Activated naive CD4-positive, alpha-beta T cell treated with anti-CD3 and anti-CD28 coated beads, Interleukin-2, amount 10 ng/mL, durations not matched to agents 7 days and 5 days (primary cell): ENCODE measurements around the gene PDLIM5.
"Not testable (repeated sequence)": the region's sequence is repeated elsewhere in the genome, so short reads cannot be mapped to it uniquely, and the experiment has no call there.

Experiments
- CTCF ChIA-PET: fragments of 350-600 bp; sonication (Branson Sonifier 250); formaldehyde crosslinking; loops from one replicate; lab custom pipeline; 2021; ENCODE audit warnings: antibody characterized with exemption; lab: Charles Lee
- DNase-seq: peaks from one replicate; pipeline ENCODE4 v3.0.0-alpha.2; 2020
- H3K27ac Mint-ChIP-seq: one replicate; pipeline ENCODE4 v1.8.0; 2021; ENCODE audit warnings: mild to moderate bottlenecking, moderate library complexity, mixed read lengths
- H3K27me3 Mint-ChIP-seq: one replicate; pipeline ENCODE4 v1.8.0; 2021; ENCODE audit warnings: mild to moderate bottlenecking, mixed read lengths
- H3K36me3 Mint-ChIP-seq: one replicate; pipeline ENCODE4 v1.8.0; 2021; ENCODE audit warnings: mixed read lengths
- H3K4me1 Mint-ChIP-seq: one replicate; pipeline ENCODE4 v1.8.0; 2021; ENCODE audit warnings: mixed read lengths
- H3K4me3 Mint-ChIP-seq: one replicate; pipeline ENCODE4 v1.8.0; 2021; ENCODE audit warnings: mild to moderate bottlenecking, moderate library complexity, mixed read lengths
- H3K9me3 Mint-ChIP-seq: one replicate; pipeline ENCODE4 v1.8.0; 2021; ENCODE audit warnings: mixed read lengths

PDLIM5 gene

DNA sequence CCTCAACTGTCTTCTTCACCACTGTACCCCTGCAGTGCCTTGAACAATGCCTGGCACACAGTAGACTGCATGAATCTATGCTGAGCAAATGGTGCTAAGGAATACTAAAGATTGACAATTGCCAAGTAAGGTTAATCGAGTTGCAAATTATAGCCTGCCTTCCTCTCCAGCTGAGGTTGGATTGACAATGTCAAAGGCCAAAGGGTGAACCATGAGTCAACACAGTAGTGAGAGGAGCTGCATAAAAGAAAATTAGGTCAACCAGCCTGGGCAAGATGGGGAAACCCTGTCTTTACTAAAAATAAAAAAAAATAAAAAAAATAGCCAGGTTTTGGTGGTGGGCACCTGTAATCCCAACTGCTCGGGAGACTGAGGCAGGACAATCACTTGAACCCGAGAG lies 208.9 kb downstream of the PDLIM5 start:
- Mint-ChIP-seq H3K4me3 (no peak overlapping the region), H3K27me3 (no peaks in the 10 kb centered on the region), H3K9me3 (no peaks in the 10 kb centered on the region), H3K4me1 (no peaks in the 10 kb centered on the region), H3K36me3 (no peaks in the 10 kb centered on the region), H3K27ac (no peak overlapping the region)
- CTCF ChIA-PET: interaction anchor here (0.7 kb wide), 1 partner anchor 26 kb away, joined by 3 read pairs; no protein-coding TSS in a partner anchor
- DNase-seq: no peak

DNA sequence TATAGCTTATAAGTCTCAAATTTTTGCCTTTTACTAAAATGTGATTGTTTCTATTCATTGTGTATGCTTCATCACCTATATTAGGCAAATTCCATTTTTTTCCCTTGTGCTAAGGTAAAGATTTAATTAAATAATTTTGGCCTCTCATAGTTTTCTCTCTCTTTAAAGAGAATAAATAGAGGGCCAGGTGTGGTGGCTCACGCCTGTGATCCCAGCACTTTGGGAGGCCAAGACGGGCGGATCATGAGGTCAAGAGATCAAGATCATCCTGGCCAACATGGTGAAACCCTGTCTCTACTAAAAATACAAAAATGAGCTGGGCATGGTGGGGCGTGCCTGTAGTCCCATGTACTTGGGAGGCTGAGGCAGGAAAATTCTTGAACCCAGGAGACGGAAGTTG lies 213.3 kb downstream of the PDLIM5 start:
- H3K4me3 Mint-ChIP-seq, H3K9me3 Mint-ChIP-seq, H3K27me3 Mint-ChIP-seq, DNase-seq, H3K4me1 Mint-ChIP-seq, H3K27ac Mint-ChIP-seq, CTCF ChIA-PET, H3K36me3 Mint-ChIP-seq: not testable (repeated sequence)

DNA sequence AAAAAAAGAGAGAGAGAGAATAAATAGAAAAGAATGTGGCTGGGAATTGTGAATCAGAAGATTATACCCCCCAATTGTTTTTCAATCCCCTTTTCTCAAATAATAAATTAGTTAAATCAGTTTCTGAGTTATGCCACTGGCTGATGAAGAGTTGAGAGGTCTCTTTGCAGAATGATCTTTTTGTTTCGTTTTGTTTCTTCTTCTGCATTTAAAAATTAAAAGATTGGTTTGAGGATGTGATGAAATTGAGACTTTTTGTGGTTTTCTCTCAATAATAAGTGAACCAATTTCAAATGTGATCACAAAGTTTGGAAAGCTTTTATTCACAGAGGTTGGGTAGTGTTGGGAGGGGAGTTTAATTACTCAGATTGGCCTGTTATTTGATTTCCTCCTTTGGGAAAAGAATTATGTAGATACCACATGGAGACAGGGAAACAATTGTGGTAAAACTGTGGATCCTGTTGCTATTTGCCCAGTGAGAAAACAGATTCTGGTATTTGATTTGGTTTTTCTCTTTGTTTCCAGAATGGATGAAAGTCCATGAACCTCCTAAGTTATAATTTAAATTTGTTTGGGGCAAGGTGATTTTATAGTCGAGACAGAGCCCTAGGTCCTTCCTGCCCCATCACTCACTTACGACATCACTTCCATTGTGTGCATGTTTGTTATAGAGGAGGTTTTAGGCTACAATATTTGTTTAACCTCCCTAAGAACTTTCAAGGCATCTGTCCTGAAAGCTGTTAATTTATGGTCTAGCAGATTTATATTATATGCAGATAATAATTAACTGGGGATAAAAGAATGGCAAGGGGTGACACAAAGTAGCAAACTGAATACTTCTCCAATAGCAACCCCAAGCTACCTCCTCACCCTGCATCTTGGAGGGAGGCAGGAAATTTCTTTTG lies 214.0 kb downstream of the PDLIM5 start:
- Mint-ChIP-seq H3K9me3 (no peaks in the 10 kb centered on the region), H3K4me1 (no peaks in the 10 kb centered on the region), H3K36me3 (no peaks in the 10 kb centered on the region), H3K4me3 (no peak overlapping the region), H3K27me3 (no peaks in the 10 kb centered on the region), H3K27ac (no peak overlapping the region)
- no peak for DNase-seq
- CTCF ChIA-PET: no interaction called here

DNA sequence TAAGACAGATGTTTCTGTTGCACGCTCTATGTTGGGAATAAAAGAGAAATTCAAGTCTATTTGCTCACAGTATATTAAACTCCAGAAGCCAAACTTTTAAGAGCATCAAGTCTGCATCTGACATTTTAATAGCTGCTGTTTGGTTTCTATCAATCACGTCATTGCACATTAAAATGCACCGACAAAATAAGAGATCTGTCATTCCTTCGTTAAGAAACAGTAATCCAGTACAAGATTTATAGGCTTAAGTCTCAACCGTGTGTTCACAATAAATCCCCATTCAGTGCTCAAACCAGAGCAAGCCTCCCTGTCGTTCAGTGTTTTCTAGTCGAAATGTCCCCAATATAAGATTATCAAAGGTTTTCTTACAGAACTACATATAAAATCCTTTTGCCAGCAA lies 217.0 kb downstream of the PDLIM5 start:
- Mint-ChIP-seq H3K36me3 (no peaks in the 10 kb centered on the region), H3K27me3 (no peaks in the 10 kb centered on the region), H3K4me3 (no peak overlapping the region), H3K9me3 (no peaks in the 10 kb centered on the region), H3K27ac (no peak overlapping the region), H3K4me1 (no peaks in the 10 kb centered on the region)
- CTCF ChIA-PET: no interaction called here
- DNase-seq: no peak

DNA sequence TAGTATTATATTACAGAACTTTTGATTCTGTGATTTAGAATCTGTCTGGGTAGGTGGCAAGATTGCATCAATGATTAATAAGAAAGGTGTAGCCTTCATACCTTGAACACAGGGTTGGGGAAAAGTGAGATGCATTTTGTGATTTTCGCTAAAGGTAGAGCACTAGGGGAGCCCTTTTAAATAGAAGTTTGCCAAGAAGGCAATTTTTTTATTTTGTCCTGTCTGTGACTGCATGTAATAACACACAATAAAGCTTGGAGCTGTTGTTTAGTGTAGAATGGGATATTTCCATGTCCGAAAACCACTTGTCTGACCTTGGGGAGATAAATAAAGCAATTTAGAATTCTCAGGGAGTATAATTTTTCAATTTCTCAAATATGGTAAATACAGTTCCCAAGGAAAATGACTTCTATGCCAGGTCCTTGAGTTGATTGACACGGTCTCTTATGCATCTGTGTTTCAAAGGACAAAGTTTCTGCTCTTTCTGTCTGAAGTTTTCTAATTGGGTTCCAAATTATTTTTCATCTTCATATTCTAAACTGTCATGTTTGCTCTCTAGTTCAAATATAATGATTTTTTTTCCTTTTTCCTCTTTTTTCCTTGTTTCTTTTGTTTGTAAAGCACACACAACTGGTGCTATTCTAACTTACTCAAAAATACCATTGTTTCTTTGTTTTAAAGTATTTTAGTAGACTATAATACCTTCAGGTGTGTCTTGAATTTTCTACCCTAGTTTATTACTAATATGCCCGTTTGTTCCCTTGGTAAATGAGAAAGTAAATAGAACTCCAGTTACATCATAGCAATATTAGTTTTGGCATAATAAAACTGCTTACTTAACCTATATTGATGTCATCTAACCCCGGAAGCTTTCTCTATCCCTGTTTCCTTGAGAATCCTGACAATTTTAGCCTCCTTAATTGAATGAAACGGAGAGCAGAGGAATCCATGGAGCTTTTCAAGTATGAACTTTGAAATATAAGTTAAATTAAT lies 218.2 kb downstream of the PDLIM5 start:
- H3K27ac Mint-ChIP-seq: no peak overlapping the region
- CTCF ChIA-PET: no interaction called here

DNA sequence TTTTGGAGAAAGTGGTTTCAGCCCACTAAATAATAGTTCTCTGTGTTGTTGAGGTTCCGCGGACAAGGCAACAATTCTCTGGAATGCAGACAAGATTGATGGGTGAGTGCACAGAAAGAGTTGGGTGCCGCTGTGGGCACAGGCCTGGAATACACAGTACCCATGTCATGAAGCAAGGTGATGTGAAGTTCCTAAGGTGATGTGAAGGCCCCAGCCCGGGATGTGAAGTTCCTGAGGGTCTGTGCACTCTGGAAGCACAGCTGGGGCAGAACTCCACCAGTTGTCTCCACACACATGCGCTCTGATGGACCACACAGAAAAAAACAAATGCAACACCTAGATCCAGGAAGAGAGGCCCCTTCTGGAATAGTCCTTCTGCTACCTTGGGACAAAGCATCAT lies 219.4 kb downstream of the PDLIM5 start:
- H3K27ac Mint-ChIP-seq: no peak overlapping the region
- CTCF ChIA-PET: no interaction called here
- DNase-seq: no peak
- H3K36me3 Mint-ChIP-seq: no peaks in the 10 kb centered on the region
- no peaks in the 10 kb centered on the region for H3K9me3 Mint-ChIP-seq
- no peak overlapping the region for H3K4me3 Mint-ChIP-seq
- peaks cover 3% of the 10 kb centered on the region for H3K27me3 Mint-ChIP-seq
- H3K4me1 Mint-ChIP-seq: no peaks in the 10 kb centered on the region

More for the DNA sequence above, 218.2 kb downstream of the PDLIM5 start:
- Mint-ChIP-seq H3K4me1 (no peaks in the 10 kb centered on the region), H3K4me3 (no peak overlapping the region), H3K36me3 (no peaks in the 10 kb centered on the region), H3K27me3 (peaks cover 3% of the 10 kb centered on the region), H3K9me3 (no peaks in the 10 kb centered on the region)
- no peak for DNase-seq

DNA sequence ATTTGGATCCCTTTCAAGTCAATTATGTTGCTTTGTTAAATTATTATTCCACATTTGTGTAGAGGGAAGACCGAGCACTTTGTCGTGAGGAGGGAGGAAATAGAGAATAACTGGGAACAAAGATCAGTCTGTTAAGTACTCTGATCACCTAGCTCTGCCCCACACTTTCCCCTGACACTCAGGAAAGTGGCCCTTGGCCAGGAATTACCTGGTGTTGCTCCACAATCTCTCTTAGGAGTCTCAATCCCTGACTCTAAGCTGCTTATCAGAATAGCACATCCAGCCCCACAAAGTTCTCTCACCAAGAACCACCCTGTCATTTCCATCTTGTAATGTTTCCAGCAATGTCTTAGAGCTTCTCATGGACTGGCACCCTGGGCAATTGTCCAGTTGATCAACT lies 222.2 kb downstream of the PDLIM5 start:
- H3K4me1 Mint-ChIP-seq: no peaks in the 10 kb centered on the region
- no peak overlapping the region for H3K4me3 Mint-ChIP-seq
- no peak for DNase-seq
- CTCF ChIA-PET: no interaction called here
- no peaks in the 10 kb centered on the region for H3K9me3 Mint-ChIP-seq
- no peaks in the 10 kb centered on the region for H3K36me3 Mint-ChIP-seq
- H3K27me3 Mint-ChIP-seq: peaks cover 3% of the 10 kb centered on the region
- no peak overlapping the region for H3K27ac Mint-ChIP-seq

DNA sequence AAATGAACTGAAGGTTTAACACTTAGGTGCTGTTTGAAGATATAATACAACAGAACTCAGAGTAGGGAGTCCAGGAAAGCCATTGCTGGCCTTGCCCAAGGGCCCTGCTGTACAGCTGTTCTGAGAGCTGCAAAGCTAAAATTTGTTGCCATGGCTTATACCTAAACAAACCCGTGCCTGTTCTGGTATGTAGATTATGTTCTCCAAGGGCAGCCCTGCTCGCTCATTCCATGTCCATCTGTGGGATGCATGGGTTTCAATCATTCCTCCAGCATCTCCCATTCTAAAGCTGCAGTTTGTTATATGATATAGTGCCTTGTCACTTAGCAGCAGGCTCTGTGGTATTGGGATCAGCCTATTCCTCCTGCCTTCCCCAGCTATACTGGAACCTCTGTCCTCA lies 225.2 kb downstream of the PDLIM5 start:
- CTCF ChIA-PET: no interaction called here

DNA sequence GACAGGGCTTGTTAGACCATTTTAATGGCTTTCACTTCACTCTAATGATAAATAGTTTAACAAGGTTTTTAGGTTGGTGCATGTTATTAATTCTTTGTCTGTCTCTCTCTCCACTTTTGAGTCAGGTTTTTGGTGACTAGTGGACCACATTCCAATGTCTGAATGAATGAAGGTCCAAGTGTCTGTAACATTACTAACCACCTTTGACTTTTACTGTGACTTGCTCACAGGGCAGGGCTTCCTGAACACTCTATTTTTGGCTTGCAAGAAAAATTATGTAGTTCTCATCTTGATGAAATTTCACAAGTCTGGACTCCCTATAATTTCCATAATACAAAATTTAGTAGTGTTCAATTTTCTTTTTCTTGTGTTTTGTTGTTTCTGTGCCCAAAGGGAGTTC lies 227.2 kb downstream of the PDLIM5 start:
- Mint-ChIP-seq H3K36me3 (no peaks in the 10 kb centered on the region), H3K9me3 (no peaks in the 10 kb centered on the region), H3K27ac (no peak overlapping the region), H3K27me3 (peaks cover 3% of the 10 kb centered on the region), H3K4me1 (no peaks in the 10 kb centered on the region), H3K4me3 (no peak overlapping the region)
- CTCF ChIA-PET: no interaction called here
- no peak for DNase-seq

More for the DNA sequence above, 225.2 kb downstream of the PDLIM5 start:
- H3K27me3 Mint-ChIP-seq: peaks cover 3% of the 10 kb centered on the region
- H3K36me3 Mint-ChIP-seq: no peaks in the 10 kb centered on the region
- H3K4me1 Mint-ChIP-seq: no peaks in the 10 kb centered on the region
- no peaks in the 10 kb centered on the region for H3K9me3 Mint-ChIP-seq
- no peak for DNase-seq
- no peak overlapping the region for H3K4me3 Mint-ChIP-seq
- H3K27ac Mint-ChIP-seq: no peak overlapping the region

DNA sequence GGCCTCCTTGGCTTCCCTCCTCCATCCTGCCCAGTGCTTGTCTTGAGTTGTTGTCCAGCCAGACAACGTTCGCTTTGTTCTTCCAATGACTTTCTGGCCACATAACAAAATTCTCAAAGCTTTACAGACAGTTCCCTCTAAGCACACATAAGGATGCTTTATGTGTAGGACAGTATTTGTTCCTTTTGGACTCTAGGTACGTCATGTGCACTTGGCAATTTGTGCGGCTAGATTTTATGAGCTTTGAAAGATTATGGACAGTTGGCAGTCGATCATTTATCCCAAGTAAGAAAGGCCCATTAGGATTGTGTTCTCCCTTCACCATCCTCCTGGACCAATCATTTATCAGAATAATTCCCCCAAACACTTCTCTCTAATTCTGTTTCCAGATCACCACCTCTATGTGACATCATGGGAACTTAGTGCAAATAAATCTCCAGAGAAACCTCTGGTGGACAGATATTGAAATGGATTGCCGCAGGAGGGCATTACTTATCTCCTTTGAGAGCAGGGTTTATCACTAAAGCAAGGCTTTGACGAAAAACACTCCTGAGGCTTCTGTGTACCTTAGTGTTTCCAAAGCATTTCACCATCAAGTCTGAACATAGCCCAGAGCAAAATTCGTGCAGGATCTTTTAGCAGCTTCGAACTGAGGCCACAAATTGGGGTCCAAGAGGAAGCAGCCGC lies 228.6 kb downstream of the PDLIM5 start:
- Mint-ChIP-seq H3K4me3 (no peak overlapping the region), H3K27me3 (no peaks in the 10 kb centered on the region), H3K36me3 (no peaks in the 10 kb centered on the region), H3K27ac (no peak overlapping the region), H3K4me1 (no peaks in the 10 kb centered on the region), H3K9me3 (no peaks in the 10 kb centered on the region)
- CTCF ChIA-PET: no interaction called here
- DNase-seq: no peak

DNA sequence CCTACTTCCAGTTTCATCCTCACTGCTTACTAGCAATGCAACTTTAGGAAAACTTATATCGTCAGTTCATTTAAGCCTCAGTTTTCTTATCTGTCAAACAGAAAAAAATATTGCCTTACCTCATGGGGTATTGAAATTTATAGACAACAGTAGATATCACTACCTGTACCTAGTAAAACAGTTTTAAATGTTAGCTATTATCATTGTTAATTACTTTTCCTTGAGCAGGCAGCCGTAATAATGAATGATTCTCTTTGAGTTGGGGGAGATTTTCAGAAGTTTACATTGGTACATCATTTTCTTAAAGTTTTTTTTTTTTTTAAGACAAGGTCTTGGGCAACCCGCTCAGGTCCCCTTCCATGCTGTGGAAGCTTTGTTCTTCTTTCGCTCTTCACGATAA lies 234.3 kb downstream of the PDLIM5 start:
- Mint-ChIP-seq H3K27ac (no peak overlapping the region), H3K27me3 (no peaks in the 10 kb centered on the region), H3K36me3 (no peaks in the 10 kb centered on the region), H3K4me1 (no peaks in the 10 kb centered on the region), H3K9me3 (no peaks in the 10 kb centered on the region), H3K4me3 (no peak overlapping the region)
- CTCF ChIA-PET: interaction anchor here (0.8 kb wide), 1 partner anchor 25 kb away, joined by 3 read pairs; no protein-coding TSS in a partner anchor
- DNase-seq: no peak

DNA sequence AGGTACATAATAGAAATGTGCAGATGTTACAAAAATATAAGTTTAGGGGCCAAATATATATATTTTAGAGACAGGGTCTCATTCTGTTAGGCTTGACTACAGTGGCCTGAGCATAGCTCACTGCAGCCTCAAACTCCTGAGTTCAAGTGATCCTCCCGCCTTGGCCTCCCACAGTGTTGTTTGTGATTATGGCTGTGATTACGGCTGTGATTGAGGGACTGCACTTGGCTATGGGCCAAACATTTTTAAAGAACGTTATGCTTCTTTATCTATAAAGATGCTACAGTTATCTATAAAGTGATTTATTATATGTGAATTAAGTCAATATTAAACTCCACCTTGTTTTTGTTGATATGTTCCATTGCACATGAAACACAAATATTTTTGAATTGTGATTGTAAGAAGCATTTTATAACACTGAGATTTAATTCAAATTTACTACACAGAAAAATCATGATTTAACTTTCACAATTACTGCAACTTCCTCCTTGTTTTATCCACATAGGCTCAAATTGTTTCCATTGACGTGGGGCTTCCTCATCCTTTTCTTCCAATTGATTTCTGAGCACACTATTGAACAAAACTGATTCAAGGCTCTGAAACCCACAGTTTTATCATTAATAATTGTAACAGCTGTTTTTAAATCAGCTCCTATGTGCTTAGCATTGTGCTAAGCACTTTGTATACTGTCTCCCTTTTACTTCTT lies 237.6 kb downstream of the PDLIM5 start:
- CTCF ChIA-PET: no interaction called here

DNA sequence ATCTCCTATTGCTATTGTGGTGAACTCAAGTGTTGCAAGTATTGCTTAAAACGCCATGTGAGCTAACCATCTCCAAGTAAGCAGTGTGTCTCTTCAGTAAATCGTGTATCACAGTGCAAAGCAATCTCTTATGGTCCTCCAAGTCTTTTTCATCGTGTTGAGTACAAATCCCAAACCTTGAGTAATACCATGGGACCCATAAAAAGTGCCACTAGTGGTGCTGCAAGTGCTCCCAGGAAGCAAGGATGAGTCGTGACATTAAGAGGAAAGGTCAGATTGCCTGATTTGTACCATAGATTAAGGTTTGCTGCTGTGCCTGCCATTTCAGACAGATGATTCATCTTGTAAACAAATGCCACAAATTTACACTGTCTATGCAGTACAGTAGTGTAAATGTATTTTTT lies 239.1 kb downstream of the PDLIM5 start:
- Mint-ChIP-seq H3K36me3 (no peaks in the 10 kb centered on the region), H3K4me1 (no peaks in the 10 kb centered on the region), H3K9me3 (no peaks in the 10 kb centered on the region), H3K4me3 (no peak overlapping the region), H3K27ac (no peak overlapping the region), H3K27me3 (no peaks in the 10 kb centered on the region)
- CTCF ChIA-PET: no interaction called here
- DNase-seq: no peak

More for the DNA sequence above, 237.6 kb downstream of the PDLIM5 start:
- Mint-ChIP-seq H3K4me1 (no peaks in the 10 kb centered on the region), H3K9me3 (no peaks in the 10 kb centered on the region), H3K36me3 (no peaks in the 10 kb centered on the region), H3K27ac (no peak overlapping the region), H3K4me3 (no peak overlapping the region), H3K27me3 (no peaks in the 10 kb centered on the region)
- DNase-seq: no peak
